DND-41 (cell line): Measurements from ENCODE around the gene NEGR1.

ENCODE experiments used
- ATAC-seq: fragments of 200-7000 bp; cut with Tn5 transposase; 3 replicates; pipeline ENCODE4 v1.9.1; 2021; ENCODE audit warnings: low read depth; ENCODE audit not compliant: insufficient read depth
- DNase-seq: peaks from one replicate; pipeline ENCODE4 v3.0.0-alpha.2; 2020
- H2AFZ ChIP-seq: 2 replicates; pipeline ENCODE4 v1.6.0; 2012; ENCODE audit warnings: low read depth, low read length
- H3K27ac ChIP-seq: 2 replicates; pipeline ENCODE4 v1.5.1; 2012; ENCODE audit warnings: low read length, inconsistent platforms
- H3K27me3 ChIP-seq: fragments of 200-600 bp; sonication (generic); 2 replicates; pipeline ENCODE4 v1.6.0; 2012; ENCODE audit warnings: low read length, mild to moderate bottlenecking, inconsistent platforms; ENCODE audit not compliant: insufficient read depth, poor library complexity
- H3K36me3 ChIP-seq: 2 replicates; pipeline ENCODE4 v1.5.1; 2012; ENCODE audit warnings: low read length, inconsistent platforms; ENCODE audit not compliant: insufficient read depth
- H3K4me1 ChIP-seq: 2 replicates; pipeline ENCODE4 v1.5.1; 2012; ENCODE audit warnings: mild to moderate bottlenecking, low read length; ENCODE audit not compliant: insufficient read depth
- H3K4me2 ChIP-seq: 2 replicates; pipeline ENCODE4 v1.6.0; 2012; ENCODE audit warnings: mild to moderate bottlenecking, moderate library complexity, low read length, inconsistent platforms; ENCODE audit not compliant: insufficient read depth
- H3K4me3 ChIP-seq, 2 experiments: fragments of 200-600 bp in 1 of 2; shearing (Covaris generic) in 1 of 2; 2 replicates each; pipeline ENCODE4 v1.5.1; 2012 to 2016; ENCODE audit warnings: inconsistent platforms in 2 of 2, low read length in 2 of 2, mild to moderate bottlenecking in 2 of 2, low read depth in 1 of 2, moderate library complexity in 1 of 2
- H3K79me2 ChIP-seq: 2 replicates; pipeline ENCODE4 v1.6.0; 2012; ENCODE audit warnings: low read length, inconsistent platforms; ENCODE audit not compliant: insufficient read depth
- H3K9ac ChIP-seq: 2 replicates; pipeline ENCODE4 v1.6.0; 2012; ENCODE audit warnings: low read depth, mild to moderate bottlenecking, inconsistent platforms, low read length, moderate library complexity
- H3K9me3 ChIP-seq: 2 replicates; pipeline ENCODE4 v1.5.1; 2012; ENCODE audit warnings: low read length, moderate library complexity, mild to moderate bottlenecking, inconsistent platforms; ENCODE audit not compliant: insufficient read depth, severe bottlenecking
- H4K20me1 ChIP-seq: 2 replicates; pipeline ENCODE4 v1.6.0; 2012; ENCODE audit warnings: low read length; ENCODE audit not compliant: insufficient read depth
- CTCF ChIP-seq: IDR thresholded peaks from 2 replicates; pipeline ENCODE4 v1.5.1; 2012; ENCODE audit warnings: borderline replicate concordance, low read length, moderate library complexity, mild to moderate bottlenecking; ENCODE audit not compliant: poor library complexity, severe bottlenecking; ENCODE audit errors: extremely low read depth
- EZH2 ChIP-seq: IDR thresholded peaks from 3 replicates; pipeline ENCODE4 v1.6.1; 2012; ENCODE audit warnings: borderline replicate concordance, low read depth, mild to moderate bottlenecking, moderate library complexity, low read length, inconsistent platforms; ENCODE audit not compliant: severe bottlenecking

Gene NEGR1

GRCh38 chr1:72221811-72222210 is 60.5 kb downstream of the NEGR1 start:
- H2AFZ ChIP-seq: no peak overlapping the region
- ATAC-seq: no peak

DNA sequence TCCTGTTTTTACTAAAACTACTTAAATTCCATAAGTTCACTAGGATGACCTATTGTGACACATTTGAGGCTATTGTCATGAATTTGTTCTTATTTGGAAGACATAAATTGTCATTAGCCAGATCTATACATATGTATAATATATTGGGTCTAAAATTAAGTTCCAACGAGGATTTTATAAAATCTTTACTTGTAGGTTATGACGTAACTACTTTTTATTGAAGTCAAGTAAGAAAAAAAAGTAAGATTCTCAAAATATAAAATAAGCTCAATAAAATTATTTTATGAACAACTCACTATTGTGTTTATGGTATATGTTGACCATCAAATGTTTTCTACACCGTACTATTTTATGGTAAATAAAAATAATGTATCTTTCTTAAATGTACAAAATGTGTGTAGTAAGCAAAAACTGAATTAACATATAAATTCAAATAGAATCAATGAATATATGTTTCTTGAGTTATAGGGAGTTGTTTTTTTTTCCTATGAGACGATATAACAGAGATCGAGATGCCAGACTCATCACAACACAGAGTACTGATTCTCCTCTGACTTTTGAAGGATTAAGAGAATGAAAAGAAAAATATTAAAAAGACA is 64.1 kb downstream of the NEGR1 start:
- TF ChIP-seq CTCF (no peak), EZH2 (no peak)
- no peak overlapping the region for H3K9ac ChIP-seq
- no peaks in the 10 kb centered on the region for H3K79me2 ChIP-seq
- DNase-seq: no peak
- H3K36me3 ChIP-seq: no peaks in the 10 kb centered on the region
- no peaks in the 10 kb centered on the region for H3K4me1 ChIP-seq
- no peaks in the 10 kb centered on the region for H3K9me3 ChIP-seq
- H3K27me3 ChIP-seq: no peaks in the 10 kb centered on the region
- H2AFZ ChIP-seq: no peak overlapping the region
- ATAC-seq: no peak
- H3K27ac ChIP-seq: no peak overlapping the region
- no peaks in the 10 kb centered on the region for H4K20me1 ChIP-seq
- H3K4me2 ChIP-seq: no peak overlapping the region
- no peak overlapping the region for H3K4me3 ChIP-seq

More at GRCh38 chr1:72221811-72222210, 60.5 kb downstream of the NEGR1 start:
- no peaks in the 10 kb centered on the region for H3K9me3 ChIP-seq
- no peaks in the 10 kb centered on the region for H3K79me2 ChIP-seq
- H3K27ac ChIP-seq: no peak overlapping the region
- DNase-seq: no peak
- no peak overlapping the region for H3K4me3 ChIP-seq
- H3K4me1 ChIP-seq: no peaks in the 10 kb centered on the region
- H3K9ac ChIP-seq: no peak overlapping the region
- H3K36me3 ChIP-seq: no peaks in the 10 kb centered on the region
- TF ChIP-seq CTCF (no peak), EZH2 (no peak)
- H4K20me1 ChIP-seq: no peaks in the 10 kb centered on the region
- no peaks in the 10 kb centered on the region for H3K27me3 ChIP-seq
- H3K4me2 ChIP-seq: no peak overlapping the region

DNA sequence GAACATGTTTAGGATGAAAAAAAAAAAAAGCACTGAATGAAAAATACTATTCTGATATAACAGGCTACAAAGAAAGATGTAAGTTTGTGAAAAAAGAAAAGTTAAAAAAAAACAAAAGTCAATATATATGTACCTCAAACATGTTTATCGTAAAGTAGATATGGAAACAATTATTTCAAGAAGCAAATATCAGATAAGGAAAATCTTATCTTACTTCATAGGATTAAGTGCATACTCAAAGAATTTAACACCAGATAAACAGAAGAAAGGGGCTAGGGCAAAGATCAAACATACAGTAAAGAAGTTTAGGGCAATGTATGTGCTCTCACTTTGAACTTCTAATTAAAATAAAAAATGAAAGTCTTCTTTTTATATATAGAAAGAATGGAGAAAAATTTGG is 75.3 kb downstream of the NEGR1 start:
- DNase-seq (no peak), ATAC-seq (no peak)
- no peaks in the 10 kb centered on the region for H3K36me3 ChIP-seq
- no peaks in the 10 kb centered on the region for H3K4me1 ChIP-seq
- H3K27ac ChIP-seq: no peak overlapping the region
- H3K9ac ChIP-seq: no peak overlapping the region
- H3K27me3 ChIP-seq: no peaks in the 10 kb centered on the region
- no peaks in the 10 kb centered on the region for H3K79me2 ChIP-seq
- no peak overlapping the region for H2AFZ ChIP-seq
- no peak overlapping the region for H3K4me2 ChIP-seq
- TF ChIP-seq EZH2: no peak
- no peak for TF ChIP-seq CTCF
- no peak overlapping the region for H3K4me3 ChIP-seq
- H3K9me3 ChIP-seq: no peaks in the 10 kb centered on the region
- H4K20me1 ChIP-seq: no peaks in the 10 kb centered on the region

DNA sequence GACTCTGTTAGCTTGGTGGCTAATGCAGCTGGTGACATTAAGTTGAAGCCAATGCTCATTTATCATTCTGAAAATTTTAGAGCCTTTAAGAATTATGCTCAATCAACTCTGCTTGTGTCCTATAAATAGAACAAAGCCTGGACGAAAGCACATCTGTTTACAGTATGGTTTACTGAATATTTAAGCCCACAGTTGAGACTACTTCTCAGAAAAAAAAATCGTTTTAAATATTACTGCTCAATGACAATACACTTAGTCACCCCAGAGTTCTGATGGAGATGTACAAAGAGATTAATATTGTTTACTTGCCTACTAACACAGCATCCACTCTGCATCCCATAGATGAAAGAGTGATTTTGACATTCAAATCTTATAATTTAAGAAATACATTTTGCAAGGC is 79.6 kb downstream of the NEGR1 start:
- TF ChIP-seq CTCF: no peak
- TF ChIP-seq EZH2: no peak
- Histone ChIP-seq H3K27me3 (no peaks in the 10 kb centered on the region), H3K4me3 (no peak overlapping the region), H3K9ac (no peak overlapping the region), H3K4me2 (no peak overlapping the region), H3K9me3 (no peaks in the 10 kb centered on the region), H2AFZ (no peak overlapping the region), H4K20me1 (no peaks in the 10 kb centered on the region), H3K4me1 (no peaks in the 10 kb centered on the region), H3K27ac (no peak overlapping the region), H3K36me3 (no peaks in the 10 kb centered on the region), H3K79me2 (no peaks in the 10 kb centered on the region)
- DNase-seq (no peak), ATAC-seq (no peak)
